ENCODE data around the gene PEF1. TPM values are rescaled to one million over a fixed set of nuclear protein-coding genes. Genes with fewer than 3 reads are reported as not detected.
"Not testable (repeated sequence)": the region's sequence is repeated elsewhere in the genome, so short reads cannot be mapped to it uniquely, and the experiment has no call there.

Gene PEF1
- total RNA-seq, 3 donors from 2014 or later (not counting 1 experiment from before 2014, with no cell fraction given): 48.9 to 62.8 (median 49.9) TPM

DNA sequence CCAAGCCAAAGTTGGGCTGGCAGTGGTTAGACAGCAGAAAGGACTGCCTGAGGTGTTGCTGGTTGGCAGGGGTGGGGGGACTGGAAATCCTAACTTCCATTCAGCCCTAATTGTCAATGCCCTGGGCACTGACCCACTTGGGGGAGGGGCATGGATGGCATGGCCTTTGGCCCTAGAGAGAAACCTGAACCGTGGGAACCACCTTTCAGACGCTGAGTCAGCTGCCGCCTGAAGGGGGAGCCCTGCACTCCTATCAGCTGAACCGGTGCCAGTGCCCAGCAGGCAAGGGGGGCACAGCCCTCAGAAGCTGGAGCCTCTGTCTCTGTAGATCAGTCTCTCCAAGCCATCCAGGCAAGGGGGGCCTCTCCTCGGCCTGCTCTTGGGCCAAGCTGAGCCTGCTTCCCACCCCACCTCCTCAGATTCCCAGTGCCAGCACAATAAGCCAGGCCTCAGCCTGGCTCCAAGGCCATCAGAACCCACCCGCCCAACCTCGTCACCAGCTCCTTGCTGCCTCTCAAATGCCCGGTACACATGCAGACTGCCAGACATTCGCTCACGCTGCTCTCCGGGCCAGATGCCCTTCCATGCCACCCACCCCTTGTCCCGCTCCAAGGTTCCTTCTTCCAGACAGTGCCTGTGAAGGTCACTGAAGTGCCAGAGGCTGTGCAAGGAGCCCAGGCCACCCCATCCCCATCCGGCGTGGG, 56.8 kb downstream of the PEF1 start:
- peak; percentile 38 to 80 (median 75) for ATAC-seq

GRCh38 chr1:31587328-31587699, 57.4 kb downstream of the PEF1 start:
- H3K4me3 Mint-ChIP-seq; DNase-seq; H3K9me3 ChIP-seq (ENCODE audit: control insufficient read depth, insufficient read depth, low read length); H3K4me1 ChIP-seq (ENCODE audit: control insufficient read depth, insufficient read depth, low read length); H3K36me3 Mint-ChIP-seq; H3K4me1 Mint-ChIP-seq; H3K27me3 ChIP-seq (ENCODE audit: control insufficient read depth, insufficient read depth, low read length); H3K36me3 ChIP-seq (ENCODE audit: control insufficient read depth, insufficient read depth, low read length); H3K27ac Mint-ChIP-seq; ATAC-seq; H3K9me3 Mint-ChIP-seq; H3K4me3 ChIP-seq (ENCODE audit: low read length); intact Hi-C loops (cut with micrococcal nuclease); H3K27ac ChIP-seq (ENCODE audit: low read length): not testable (repeated sequence)
- H3K27me3 Mint-ChIP-seq (ENCODE audit: low read depth in 2 of 2): peaks cover 19 to 26% of the 10 kb centered on the region in 2 donors
- 91% methylated on average over 5 of the region's 5 CpGs for WGBS (ENCODE audit: insufficient coverage)

More for the DNA sequence above, 56.8 kb downstream of the PEF1 start:
- Mint-ChIP-seq H3K4me3 (no peak overlapping the region), H3K27me3 (ENCODE audit: low read depth in 2 of 2) (peaks cover 21 to 23% of the 10 kb centered on the region in 2 donors), H3K27ac (no peak overlapping the region), H3K36me3 (no peaks in the 10 kb centered on the region), H3K9me3 (no peaks in the 10 kb centered on the region), H3K4me1 (no peaks in the 10 kb centered on the region)
- Histone ChIP-seq H3K36me3 (ENCODE audit: control insufficient read depth, insufficient read depth, low read length) (no peaks in the 10 kb centered on the region), H3K4me3 (ENCODE audit: low read length) (no peak overlapping the region), H3K4me1 (ENCODE audit: control insufficient read depth, insufficient read depth, low read length) (no peaks in the 10 kb centered on the region), H3K9me3 (ENCODE audit: control insufficient read depth, insufficient read depth, low read length) (no peaks in the 10 kb centered on the region), H3K27ac (ENCODE audit: low read length) (no peak overlapping the region), H3K27me3 (ENCODE audit: control insufficient read depth, insufficient read depth, low read length) (peaks cover 4% of the 10 kb centered on the region)
- intact Hi-C loops (cut with micrococcal nuclease): no loop called here
- peak; percentile 38 for TF ChIP-seq CTCF (IDR thresholded peaks at IDR 0.05)
- DNase-seq: peak; percentile 31 to 60
- WGBS (ENCODE audit: insufficient coverage): 69% methylated on average over 14 of the region's 14 CpGs

DNA sequence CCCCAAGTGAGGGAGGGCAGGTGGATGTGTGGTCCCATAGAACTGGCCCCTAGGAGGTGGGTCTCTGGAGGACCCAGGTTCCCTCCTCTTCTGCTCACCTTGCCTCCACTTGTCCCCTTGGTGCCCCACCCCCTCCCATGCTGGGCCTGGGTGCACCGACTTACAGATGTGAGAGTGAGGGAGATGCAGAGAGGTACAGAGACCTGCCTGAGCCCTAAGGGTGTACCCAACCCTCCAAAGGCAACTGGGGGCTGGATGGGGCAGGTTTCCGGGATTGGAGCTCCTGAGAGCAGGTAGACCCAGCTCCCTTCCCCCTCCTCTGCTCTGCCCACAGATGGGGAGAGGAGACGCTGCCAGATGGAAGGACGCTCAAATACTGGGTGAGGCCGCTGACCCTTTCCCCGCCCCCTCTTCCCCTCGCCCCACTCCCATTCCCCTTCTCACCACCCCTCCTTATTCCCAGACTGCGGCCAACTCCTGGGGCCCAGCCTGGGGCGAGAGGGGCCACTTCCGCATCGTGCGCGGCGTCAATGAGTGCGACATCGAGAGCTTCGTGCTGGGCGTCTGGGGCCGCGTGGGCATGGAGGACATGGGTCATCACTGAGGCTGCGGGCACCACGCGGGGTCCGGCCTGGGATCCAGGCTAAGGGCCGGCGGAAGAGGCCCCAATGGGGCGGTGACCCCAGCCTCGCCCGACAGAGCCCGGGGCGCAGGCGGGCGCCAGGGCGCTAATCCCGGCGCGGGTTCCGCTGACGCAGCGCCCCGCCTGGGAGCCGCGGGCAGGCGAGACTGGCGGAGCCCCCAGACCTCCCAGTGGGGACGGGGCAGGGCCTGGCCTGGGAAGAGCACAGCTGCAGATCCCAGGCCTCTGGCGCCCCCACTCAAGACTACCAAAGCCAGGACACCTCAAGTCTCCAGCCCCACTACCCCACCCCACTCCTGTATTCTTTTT, 58.0 kb downstream of the PEF1 start:
- DNase-seq (no peak), ATAC-seq (no peak)
- intact Hi-C loops (cut with micrococcal nuclease): no loop called here
- Mint-ChIP-seq H3K4me1 (no peaks in the 10 kb centered on the region), H3K9me3 (no peaks in the 10 kb centered on the region), H3K4me3 (no peak overlapping the region), H3K27ac (no peak overlapping the region), H3K27me3 (ENCODE audit: low read depth in 2 of 2) (peaks cover 13 to 19% of the 10 kb centered on the region in 2 donors), H3K36me3 (no peaks in the 10 kb centered on the region)
- WGBS (ENCODE audit: insufficient coverage): 65% methylated on average over 45 of the region's 47 CpGs
- Histone ChIP-seq H3K4me1 (ENCODE audit: control insufficient read depth, insufficient read depth, low read length) (no peaks in the 10 kb centered on the region), H3K9me3 (ENCODE audit: control insufficient read depth, insufficient read depth, low read length) (no peaks in the 10 kb centered on the region), H3K36me3 (ENCODE audit: control insufficient read depth, insufficient read depth, low read length) (no peaks in the 10 kb centered on the region), H3K27ac (ENCODE audit: low read length) (no peak overlapping the region), H3K4me3 (ENCODE audit: low read length) (no peak overlapping the region), H3K27me3 (ENCODE audit: control insufficient read depth, insufficient read depth, low read length) (peaks cover 4% of the 10 kb centered on the region)
- no peak for TF ChIP-seq CTCF (IDR thresholded peaks at IDR 0.05)

GRCh38 chr1:31585736-31586365, 58.8 kb downstream of the PEF1 start:
- Mint-ChIP-seq H3K9me3 (no peaks in the 10 kb centered on the region), H3K36me3 (no peaks in the 10 kb centered on the region), H3K4me3 (no peak overlapping the region), H3K27me3 (ENCODE audit: low read depth in 2 of 2) (peaks cover 5 to 14% of the 10 kb centered on the region in 2 donors), H3K4me1 (no peaks in the 10 kb centered on the region), H3K27ac (no peak overlapping the region)
- WGBS (ENCODE audit: insufficient coverage): 91% methylated on average over 9 of the region's 11 CpGs
- DNase-seq (no peak), ATAC-seq (no peak)
- Histone ChIP-seq H3K4me3 (ENCODE audit: low read length) (no peak overlapping the region), H3K27me3 (ENCODE audit: control insufficient read depth, insufficient read depth, low read length) (peaks cover 4% of the 10 kb centered on the region), H3K9me3 (ENCODE audit: control insufficient read depth, insufficient read depth, low read length) (no peaks in the 10 kb centered on the region), H3K36me3 (ENCODE audit: control insufficient read depth, insufficient read depth, low read length) (no peaks in the 10 kb centered on the region), H3K27ac (ENCODE audit: low read length) (no peak overlapping the region), H3K4me1 (ENCODE audit: control insufficient read depth, insufficient read depth, low read length) (no peaks in the 10 kb centered on the region)
- no peak for TF ChIP-seq CTCF (IDR thresholded peaks at IDR 0.05)
- intact Hi-C loops (cut with micrococcal nuclease): no loop called here
